Measurements from ENCODE around the gene SYT11.
"Not testable (repeated sequence)": the region's sequence is repeated elsewhere in the genome, so short reads cannot be mapped to it uniquely, and the experiment has no call there.

The SYT11 gene

GRCh38 chr1:155859234-155859829 lies at the start of gene SYT11:
SYT11 (plus strand) TSS chr1:155859567; CDS start chr1:155859762, 195 bp downstream.
- no peak for TF ChIP-seq POLR2A (IDR thresholded peaks at IDR 0.05; ENCODE audit: low read length)
- TF ChIP-seq GATA1 (IDR thresholded peaks at IDR 0.05; ENCODE audit: low read depth, low read length) = no peak
- DNase-seq = peak; percentile 93 to 94

GRCh38 chr1:155812878-155813277 lies 46.5 kb upstream of the SYT11 start:
- DNase-seq = no peak
- TF ChIP-seq GATA1 (IDR thresholded peaks at IDR 0.05; ENCODE audit: low read depth, low read length) = no peak
- no peak for TF ChIP-seq POLR2A (IDR thresholded peaks at IDR 0.05; ENCODE audit: low read length)

GRCh38 chr1:155813672-155814071 lies 45.7 kb upstream of the SYT11 start:
- no peak for DNase-seq
- TF ChIP-seq POLR2A (IDR thresholded peaks at IDR 0.05; ENCODE audit: low read length) = no peak
- TF ChIP-seq GATA1 (IDR thresholded peaks at IDR 0.05; ENCODE audit: low read depth, low read length) = no peak

- no peak for TF ChIP-seq GATA1 (IDR thresholded peaks at IDR 0.05; ENCODE audit: low read depth, low read length)
- no peak for TF ChIP-seq POLR2A (IDR thresholded peaks at IDR 0.05; ENCODE audit: low read length)
- no peak for DNase-seq
Measured at GRCh38 chr1:155816351-155816750, 43.0 kb upstream of the SYT11 start.

- no peak for TF ChIP-seq GATA1 (IDR thresholded peaks at IDR 0.05; ENCODE audit: low read depth, low read length)
- TF ChIP-seq POLR2A (IDR thresholded peaks at IDR 0.05; ENCODE audit: low read length) = no peak
- no peak for DNase-seq
Measured at GRCh38 chr1:155827450-155827849, 31.9 kb upstream of the SYT11 start.

GRCh38 chr1:155831279-155831976 lies 27.9 kb upstream of the SYT11 start:
- no peak for TF ChIP-seq POLR2A (IDR thresholded peaks at IDR 0.05; ENCODE audit: low read length)
- no peak for TF ChIP-seq GATA1 (IDR thresholded peaks at IDR 0.05; ENCODE audit: low read depth, low read length)
- DNase-seq = no peak

- DNase-seq = no peak
- TF ChIP-seq POLR2A (IDR thresholded peaks at IDR 0.05; ENCODE audit: low read length) = no peak
- TF ChIP-seq GATA1 (IDR thresholded peaks at IDR 0.05; ENCODE audit: low read depth, low read length) = no peak
Measured at GRCh38 chr1:155833665-155834295, 25.6 kb upstream of the SYT11 start.

GRCh38 chr1:155834296-155834926 lies 25.0 kb upstream of the SYT11 start:
- DNase-seq = peak; percentile 61 to 62
- TF ChIP-seq POLR2A (IDR thresholded peaks at IDR 0.05; ENCODE audit: low read length) (no peak), GATA1 (IDR thresholded peaks at IDR 0.05; ENCODE audit: low read depth, low read length) (no peak)

- DNase-seq = not testable (repeated sequence)
Measured at GRCh38 chr1:155834927-155835399, 24.4 kb upstream of the SYT11 start.

- TF ChIP-seq POLR2A (IDR thresholded peaks at IDR 0.05; ENCODE audit: low read length) = no peak
- TF ChIP-seq GATA1 (IDR thresholded peaks at IDR 0.05; ENCODE audit: low read depth, low read length) = no peak
- no peak for DNase-seq
Measured at GRCh38 chr1:155835548-155835947, 23.8 kb upstream of the SYT11 start.

- no peak for TF ChIP-seq GATA1 (IDR thresholded peaks at IDR 0.05; ENCODE audit: low read depth, low read length)
- TF ChIP-seq POLR2A (IDR thresholded peaks at IDR 0.05; ENCODE audit: low read length) = no peak
- DNase-seq = no peak
Measured at GRCh38 chr1:155840386-155840785, 19.0 kb upstream of the SYT11 start.

- DNase-seq = no peak
- TF ChIP-seq GATA1 (IDR thresholded peaks at IDR 0.05; ENCODE audit: low read depth, low read length) (no peak), POLR2A (IDR thresholded peaks at IDR 0.05; ENCODE audit: low read length) (no peak)
Measured at GRCh38 chr1:155844860-155845421, 14.4 kb upstream of the SYT11 start.

- TF ChIP-seq GATA1 (IDR thresholded peaks at IDR 0.05; ENCODE audit: low read depth, low read length) (no peak), POLR2A (IDR thresholded peaks at IDR 0.05; ENCODE audit: low read length) (peak; percentile 41)
- DNase-seq = peak; percentile 76 to 80
Measured at GRCh38 chr1:155847823-155848529, 11.4 kb upstream of the SYT11 start.

Measured in erythroblast (primary cell).